ENCODE data around the gene GABRB2.

GRCh38 chr5:161580621-161581020 lies 34.1 kb upstream of the GABRB2 start:
- TF ChIP-seq REST (IDR thresholded peaks at IDR 0.05; ENCODE audit: insufficient read depth in 1 of 2, low read depth in 2 of 2, low read length in 2 of 2) (no peak), POLR2AphosphoS5 (IDR thresholded peaks at IDR 0.05; ENCODE audit: low read depth, low read length) (no peak), TAF1 (IDR thresholded peaks at IDR 0.05; ENCODE audit: borderline replicate concordance, insufficient read depth, low read length) (no peak)

All from PFSK-1 (cell line).